CD14-positive monocyte (primary cell): ENCODE results near the gene CELA3B. TPM values are rescaled to one million over a fixed set of nuclear protein-coding genes. Genes with fewer than 3 reads are reported as not detected.

Experiments
- DNase-seq, 3 donors: peaks; one replicate each; pipeline ENCODE4 v3.0.0-alpha.2; 2011 to 2022
- H2AFZ ChIP-seq: 2 replicates; pipeline ENCODE4 v1.6.0; 2012; ENCODE audit warnings: mild to moderate bottlenecking, low read depth, low read length, inconsistent platforms; ENCODE audit not compliant: insufficient read depth, poor library complexity, severe bottlenecking
- H3K27ac ChIP-seq, 2 donors: 1 replicate in 1 of 2; 2 replicates in 1 of 2; pipeline ENCODE4 v1.5.1; 2012 to 2013; ENCODE audit warnings: low read length in 2 of 2, control low read depth in 1 of 2, inconsistent platforms in 1 of 2, low read depth in 1 of 2, mild to moderate bottlenecking in 1 of 2
- H3K27me3 ChIP-seq, 2 donors: one replicate each; pipeline versions ENCODE4 v1.6.0 to v1.6.1; 2011 to 2013; ENCODE audit warnings: low read length in 2 of 2; ENCODE audit not compliant: control insufficient read depth in 2 of 2, insufficient read depth in 2 of 2
- H3K36me3 ChIP-seq, 2 donors: replicated peaks in 1 of 2; 1 replicate in 1 of 2; 2 replicates in 1 of 2; pipeline versions ENCODE4 v1.5.1 to v1.6.1; 2012 to 2013; ENCODE audit warnings: low read length in 2 of 2, control low read depth in 1 of 2, inconsistent platforms in 1 of 2, mild to moderate bottlenecking in 1 of 2; ENCODE audit not compliant: insufficient read depth in 2 of 2, control insufficient read depth in 1 of 2
- H3K4me1 ChIP-seq, 2 donors: 1 replicate in 1 of 2; 2 replicates in 1 of 2; pipeline versions ENCODE4 v1.5.1 to v1.6.1; 2012 to 2013; ENCODE audit warnings: low read length in 2 of 2, control low read depth in 1 of 2, inconsistent platforms in 1 of 2, mild to moderate bottlenecking in 1 of 2, moderate library complexity in 1 of 2; ENCODE audit not compliant: insufficient read depth in 2 of 2, control insufficient read depth in 1 of 2
- H3K4me2 ChIP-seq: replicated peaks from 2 replicates; pipeline ENCODE3; 2012; ENCODE audit warnings: low read length, moderate library complexity, mild to moderate bottlenecking; ENCODE audit not compliant: poor library complexity, severe bottlenecking; ENCODE audit errors: extremely low read depth
- H3K4me3 ChIP-seq, 3 experiments: fragments of 200-600 bp in 1 of 3; sonication (generic) in 1 of 3; replicated peaks in 1 of 3; 1 replicate in 2 of 3; 2 replicates in 1 of 3; pipeline ENCODE4 v1.5.1; 2011 to 2013; ENCODE audit warnings: low read length in 3 of 3, mild to moderate bottlenecking in 3 of 3, control low read depth in 2 of 3, low read depth in 2 of 3, inconsistent platforms in 1 of 3, moderate library complexity in 1 of 3
- H3K79me2 ChIP-seq: 2 replicates; pipeline ENCODE4 v1.6.0; 2012; ENCODE audit warnings: mild to moderate bottlenecking, control low read depth, inconsistent platforms, low read length, moderate library complexity; ENCODE audit not compliant: insufficient read depth
- H3K9ac ChIP-seq: 2 replicates; pipeline ENCODE4 v1.6.0; 2017; ENCODE audit warnings: low read length, mild to moderate bottlenecking; ENCODE audit not compliant: insufficient read depth, poor library complexity, severe bottlenecking
- H3K9me3 ChIP-seq, 2 donors: replicated peaks in 1 of 2; 1 replicate in 1 of 2; 2 replicates in 1 of 2; pipeline versions ENCODE4 v1.5.1 to v1.6.1; 2012 to 2013; ENCODE audit warnings: low read length in 2 of 2, control low read depth in 1 of 2; ENCODE audit not compliant: control insufficient read depth in 1 of 2, insufficient read depth in 1 of 2
- H4K20me1 ChIP-seq: 2 replicates; pipeline ENCODE4 v1.6.0; 2012; ENCODE audit warnings: mild to moderate bottlenecking, low read length, control low read depth, moderate library complexity; ENCODE audit not compliant: insufficient read depth
- H3K27ac Mint-ChIP-seq, 7 donors: one replicate each; pipeline ENCODE4 v1.8.0; 2020; ENCODE audit warnings: mild to moderate bottlenecking in 7 of 7, mixed read lengths in 7 of 7, moderate library complexity in 6 of 7, inconsistent platforms in 2 of 7
- H3K27me3 Mint-ChIP-seq, 3 donors: one replicate each; pipeline ENCODE4 v1.8.0; 2021 to 2022; ENCODE audit warnings: low read depth in 3 of 3, mild to moderate bottlenecking in 3 of 3, mixed read lengths in 3 of 3, moderate library complexity in 3 of 3, inconsistent platforms in 1 of 3
- H3K36me3 Mint-ChIP-seq, 2 donors: one replicate each; pipeline ENCODE4 v1.8.0; 2020; ENCODE audit warnings: mixed read lengths in 2 of 2, inconsistent platforms in 1 of 2, mild to moderate bottlenecking in 1 of 2
- H3K4me1 Mint-ChIP-seq: one replicate; pipeline ENCODE4 v1.8.0; 2020; ENCODE audit warnings: mild to moderate bottlenecking, mixed read lengths
- H3K4me3 Mint-ChIP-seq, 2 donors: one replicate each; pipeline ENCODE4 v1.8.0; 2020; ENCODE audit warnings: mild to moderate bottlenecking in 2 of 2, mixed read lengths in 2 of 2, moderate library complexity in 1 of 2
- H3K9me3 Mint-ChIP-seq, 7 donors: one replicate each; pipeline ENCODE4 v1.8.0; 2020 to 2022; ENCODE audit warnings: mixed read lengths in 7 of 7, mild to moderate bottlenecking in 6 of 7, moderate library complexity in 6 of 7, inconsistent platforms in 2 of 7
- CTCF ChIP-seq: fragments of 200-600 bp; IDR thresholded peaks from one replicate; pipeline ENCODE4 v1.8.0; 2022; ENCODE audit warnings: antibody characterized with exemption, mild to moderate bottlenecking
- WGBS: methylation state at CpG from one replicate; pipeline ENCODE4 v1.1.5; 2013; ENCODE audit warnings: missing lambda C conversion rate; ENCODE audit not compliant: insufficient coverage; 5-methylcytosine and 5-hydroxymethylcytosine counted together
- intact Hi-C, 2 donors: fragments of 100-400 bp; cut with micrococcal nuclease; formaldehyde crosslinking; loops; one replicate each; pipeline versions ENCODE4 v1.15.0 to v1.15.1; 2023
- polyA plus RNA-seq, 3 donors: library from polyadenylated mRNA; depleted of rRNA in 1 of 3; unstranded in 2 of 3; stranded (reverse) in 1 of 3; fragments of 300-500 nt in 2 of 3; fragments of >200 nt in 1 of 3; fragmentation: Illumina TruSeq in 2 of 3; gene quantifications; 1 replicate in 2 of 3; 2 replicates in 1 of 3; pipeline ENCODE4 v1.2.3, GENCODE V29; 2012 to 2021

The CELA3B gene
- polyA plus RNA-seq, 3 donors = not detected

- H3K9ac ChIP-seq = no peak overlapping the region
- H3K36me3 Mint-ChIP-seq = no peaks in the 10 kb centered on the region
Measured at GRCh38 chr1:21963477-21964217, 13.2 kb upstream of the CELA3B start.

More at GRCh38 chr1:21963477-21964217, 13.2 kb upstream of the CELA3B start:
- Histone ChIP-seq H3K4me3 (no peak overlapping the region), H4K20me1 (no peaks in the 10 kb centered on the region), H3K4me2 (no peak overlapping the region), H3K27me3 (no peaks in the 10 kb centered on the region), H3K9me3 (no peaks in the 10 kb centered on the region), H3K36me3 (no peaks in the 10 kb centered on the region), H3K79me2 (no peaks in the 10 kb centered on the region), H3K27ac (no peak overlapping the region), H2AFZ (no peak overlapping the region), H3K4me1 (no peaks in the 10 kb centered on the region)
- peaks cover 0 to 2% (median 0%) of the 10 kb centered on the region in 7 donors for H3K9me3 Mint-ChIP-seq
- TF ChIP-seq CTCF = peak; percentile 94
- H3K4me1 Mint-ChIP-seq = peaks cover 3% of the 10 kb centered on the region
- H3K4me3 Mint-ChIP-seq = no peak overlapping the region
- DNase-seq = peak; percentile 46 to 71 (median 64)
- H3K27ac Mint-ChIP-seq = peak overlapping the region in 3 of 7 donors; percentile 9 to 32 (median 31)
- intact Hi-C loops = loop anchor here in 1 of 2 donors (10.0 kb wide), 1 partner anchor 259 kb away; no protein-coding TSS in a partner anchor
- H3K27me3 Mint-ChIP-seq = peaks cover 0 to 5% (median 3%) of the 10 kb centered on the region in 3 donors
- WGBS = 53% methylated on average over 10 of the region's 11 CpGs
